ENCODE measurements around the gene ZNF440.
"Not testable (repeated sequence)": the region's sequence is repeated elsewhere in the genome, so short reads cannot be mapped to it uniquely, and the experiment has no call there.

ZNF440 gene

GRCh38 chr19:11798391-11799330, 15.4 kb upstream of the ZNF440 start, which contains the start of gene ZNF491:
Gene ZNF491, plus strand, starts transcription at chr19:11798523. Its CDS starts 7,431 bp downstream, at chr19:11805954.
- Histone ChIP-seq H3K36me3 (replicated peaks) (no peaks in the 10 kb centered on the region), H3K4me1 (no peaks in the 10 kb centered on the region), H3K4me3 (no peak within 1 kb of the TSS), H3K27me3 (ENCODE audit: low read depth) (no peaks in the 10 kb centered on the region), H3K9me3 (no peaks in the 10 kb centered on the region)
- in situ Hi-C loops (cut with MboI; ENCODE audit: low sequenced_read_pairs): no loop called here
- no peak for DNase-seq (ENCODE audit: low spot score in 2 of 2)

- Histone ChIP-seq H3K4me1 (no peaks in the 10 kb centered on the region), H3K9me3 (peaks cover 18% of the 10 kb centered on the region), H3K27me3 (ENCODE audit: low read depth) (no peaks in the 10 kb centered on the region), H3K36me3 (replicated peaks) (no peaks in the 10 kb centered on the region), H3K4me3 (no peak overlapping the region)
- DNase-seq (ENCODE audit: low spot score in 2 of 2): no peak
- in situ Hi-C loops (cut with MboI; ENCODE audit: low sequenced_read_pairs): no loop called here
Observed at GRCh38 chr19:11806354-11807098, 7.5 kb upstream of the ZNF440 start.

- Histone ChIP-seq H3K4me3 (no peak overlapping the region), H3K9me3 (peaks cover 18% of the 10 kb centered on the region), H3K4me1 (no peaks in the 10 kb centered on the region), H3K27me3 (ENCODE audit: low read depth) (no peaks in the 10 kb centered on the region), H3K36me3 (replicated peaks) (no peaks in the 10 kb centered on the region)
- no peak for DNase-seq (ENCODE audit: low spot score in 2 of 2)
- in situ Hi-C loops (cut with MboI; ENCODE audit: low sequenced_read_pairs): no loop called here
Observed at GRCh38 chr19:11807099-11807380, 7.0 kb upstream of the ZNF440 start.

GRCh38 chr19:11813703-11814028, 407 bp upstream of the ZNF440 start:
- in situ Hi-C loops (cut with MboI; ENCODE audit: low sequenced_read_pairs): no loop called here
- Histone ChIP-seq H3K36me3 (replicated peaks) (no peaks in the 10 kb centered on the region), H3K4me1 (no peaks in the 10 kb centered on the region), H3K27me3 (ENCODE audit: low read depth) (no peaks in the 10 kb centered on the region), H3K9me3 (peaks cover 4% of the 10 kb centered on the region; the same call in 1 of the 2 replicates), H3K4me3 (peak overlapping the region; percentile 52)
- no peak for DNase-seq (ENCODE audit: low spot score in 2 of 2)

- H3K9me3 ChIP-seq: peaks cover 4% of the 10 kb centered on the region; the same call in 1 of the 2 replicates
- peak overlapping the region; percentile 52 for H3K4me3 ChIP-seq
- H3K4me1 ChIP-seq: no peaks in the 10 kb centered on the region
- DNase-seq (ENCODE audit: low spot score in 2 of 2): no peak
- no peaks in the 10 kb centered on the region for H3K27me3 ChIP-seq (ENCODE audit: low read depth)
- in situ Hi-C loops (cut with MboI; ENCODE audit: low sequenced_read_pairs): no loop called here
- no peaks in the 10 kb centered on the region for H3K36me3 ChIP-seq (replicated peaks)
Observed at GRCh38 chr19:11814700-11815035, 595 bp downstream of the ZNF440 start.

GRCh38 chr19:11821474-11822109, 7.5 kb downstream of the ZNF440 start:
- Histone ChIP-seq H3K27me3 (ENCODE audit: low read depth) (no peaks in the 10 kb centered on the region), H3K4me1 (no peaks in the 10 kb centered on the region), H3K4me3 (no peak overlapping the region), H3K9me3 (no peaks in the 10 kb centered on the region), H3K36me3 (replicated peaks) (no peaks in the 10 kb centered on the region)
- no peak for DNase-seq (ENCODE audit: low spot score in 2 of 2)
- in situ Hi-C loops (cut with MboI; ENCODE audit: low sequenced_read_pairs): no loop called here

- H3K27me3 ChIP-seq (ENCODE audit: low read depth); DNase-seq (ENCODE audit: low spot score in 2 of 2); in situ Hi-C loops (cut with MboI; ENCODE audit: low sequenced_read_pairs); H3K4me3 ChIP-seq; H3K4me1 ChIP-seq: not testable (repeated sequence)
- peaks cover 12% of the 10 kb centered on the region for H3K9me3 ChIP-seq
- H3K36me3 ChIP-seq (replicated peaks): peaks cover 15% of the 10 kb centered on the region
Observed at GRCh38 chr19:11828957-11829876, 15.1 kb downstream of the ZNF440 start.

GRCh38 chr19:11832253-11832912, 18.3 kb downstream of the ZNF440 start:
- no peaks in the 10 kb centered on the region for H3K27me3 ChIP-seq (ENCODE audit: low read depth)
- H3K4me3 ChIP-seq: no peak overlapping the region
- H3K36me3 ChIP-seq (replicated peaks): peaks cover 15% of the 10 kb centered on the region
- peaks cover 16% of the 10 kb centered on the region for H3K9me3 ChIP-seq
- in situ Hi-C loops (cut with MboI; ENCODE audit: low sequenced_read_pairs): no loop called here
- no peaks in the 10 kb centered on the region for H3K4me1 ChIP-seq
- no peak for DNase-seq (ENCODE audit: low spot score in 2 of 2)

GRCh38 chr19:11833541-11833940, 19.5 kb downstream of the ZNF440 start:
- peaks cover 16% of the 10 kb centered on the region for H3K9me3 ChIP-seq

GRCh38 chr19:11835626-11836066, 21.6 kb downstream of the ZNF440 start:
- Histone ChIP-seq H3K9me3 (peaks cover 13% of the 10 kb centered on the region), H3K36me3 (replicated peaks) (peaks cover 15% of the 10 kb centered on the region)
- H3K4me3 ChIP-seq; H3K27me3 ChIP-seq (ENCODE audit: low read depth); DNase-seq (ENCODE audit: low spot score in 2 of 2); in situ Hi-C loops (cut with MboI; ENCODE audit: low sequenced_read_pairs); H3K4me1 ChIP-seq: not testable (repeated sequence)

More at GRCh38 chr19:11833541-11833940, 19.5 kb downstream of the ZNF440 start:
- Histone ChIP-seq H3K4me3 (no peak overlapping the region), H3K36me3 (replicated peaks) (peaks cover 15% of the 10 kb centered on the region), H3K4me1 (no peaks in the 10 kb centered on the region), H3K27me3 (ENCODE audit: low read depth) (no peaks in the 10 kb centered on the region)
- no peak for DNase-seq (ENCODE audit: low spot score in 2 of 2)
- in situ Hi-C loops (cut with MboI; ENCODE audit: low sequenced_read_pairs): no loop called here

GRCh38 chr19:11843722-11844121, 29.6 kb downstream of the ZNF440 start:
- no peaks in the 10 kb centered on the region for H3K27me3 ChIP-seq (ENCODE audit: low read depth)
- H3K4me3 ChIP-seq: no peak overlapping the region
- no peaks in the 10 kb centered on the region for H3K9me3 ChIP-seq
- no peaks in the 10 kb centered on the region for H3K4me1 ChIP-seq
- DNase-seq (ENCODE audit: low spot score in 2 of 2): no peak
- no peaks in the 10 kb centered on the region for H3K36me3 ChIP-seq (replicated peaks)
- in situ Hi-C loops (cut with MboI; ENCODE audit: low sequenced_read_pairs): no loop called here

- DNase-seq (ENCODE audit: low spot score in 2 of 2); H3K4me3 ChIP-seq; H3K9me3 ChIP-seq; H3K27me3 ChIP-seq (ENCODE audit: low read depth); in situ Hi-C loops (cut with MboI; ENCODE audit: low sequenced_read_pairs); H3K36me3 ChIP-seq (replicated peaks); H3K4me1 ChIP-seq: not testable (repeated sequence)
Observed at GRCh38 chr19:11847615-11848014, 33.5 kb downstream of the ZNF440 start.

- Histone ChIP-seq H3K4me1 (no peaks in the 10 kb centered on the region), H3K36me3 (replicated peaks) (no peaks in the 10 kb centered on the region), H3K9me3 (0 out of 2 replicates have a peak, but pooled peaks cover 4% of the 10 kb centered on the region), H3K4me3 (no peak overlapping the region), H3K27me3 (ENCODE audit: low read depth) (no peaks in the 10 kb centered on the region)
- DNase-seq (ENCODE audit: low spot score in 2 of 2): no peak
- in situ Hi-C loops (cut with MboI; ENCODE audit: low sequenced_read_pairs): no loop called here
Observed at GRCh38 chr19:11848200-11848593, 34.1 kb downstream of the ZNF440 start.

Measured in HAP-1 (cell line).